Smooth muscle cell (in vitro differentiated cells): ENCODE results near the gene SRRM4. TPM values are rescaled to one million over a fixed set of nuclear protein-coding genes. Genes with fewer than 3 reads are reported as not detected.

ENCODE experiments used
- DNase-seq: peaks from one replicate; lab custom pipeline; 2025; ENCODE audit not compliant: unreplicated experiment; lab: John Stamatoyannopoulos, UW
- H2AFZ ChIP-seq: fragments of 200-600 bp; sonication (generic); 2 replicates; pipeline ENCODE4 v1.6.0; 2016; ENCODE audit warnings: antibody characterized with exemption, low read depth, mild to moderate bottlenecking
- H3F3A ChIP-seq: fragments of 200-600 bp; sonication (generic); 2 replicates; pipeline ENCODE4 v1.6.0; 2017; ENCODE audit warnings: antibody characterized with exemption, low read depth
- H3K27ac ChIP-seq: fragments of 200-600 bp; sonication (generic); 2 replicates; pipeline ENCODE4 v1.5.1; 2016; ENCODE audit warnings: low read depth, mild to moderate bottlenecking
- H3K27me3 ChIP-seq: fragments of 200-600 bp; sonication (generic); 2 replicates; pipeline ENCODE4 v1.6.1; 2016; ENCODE audit warnings: low read depth, mild to moderate bottlenecking
- H3K36me3 ChIP-seq: fragments of 200-600 bp; sonication (generic); 2 replicates; pipeline ENCODE4 v1.5.1; 2016; ENCODE audit warnings: low read depth
- H3K4me1 ChIP-seq: fragments of 200-600 bp; sonication (generic); 2 replicates; pipeline ENCODE4 v1.5.1; 2016; ENCODE audit warnings: low read depth
- H3K4me2 ChIP-seq: fragments of 200-600 bp; sonication (generic); 2 replicates; pipeline ENCODE4 v1.6.0; 2016; ENCODE audit warnings: mild to moderate bottlenecking
- H3K4me3 ChIP-seq: fragments of 200-600 bp; sonication (generic); 2 replicates; pipeline ENCODE4 v1.5.1; 2016; ENCODE audit warnings: mild to moderate bottlenecking
- H3K79me2 ChIP-seq: fragments of 200-600 bp; sonication (generic); 2 replicates; pipeline ENCODE4 v1.6.0; 2016; ENCODE audit warnings: low read depth, mild to moderate bottlenecking
- H3K9ac ChIP-seq: fragments of 200-600 bp; sonication (generic); 2 replicates; pipeline ENCODE4 v1.6.0; 2016; ENCODE audit warnings: low read depth
- H3K9me3 ChIP-seq: fragments of 200-600 bp; sonication (generic); replicated peaks from 2 replicates; pipeline ENCODE4 v1.5.1; 2016; ENCODE audit warnings: low read depth
- H4K20me1 ChIP-seq: fragments of 200-600 bp; sonication (generic); 2 replicates; pipeline ENCODE4 v1.6.0; 2016; ENCODE audit warnings: low read depth
- CTCF ChIP-seq: fragments of 200-600 bp; sonication (generic); IDR thresholded peaks from 2 replicates; pipeline ENCODE4 v1.5.1; 2017; ENCODE audit warnings: borderline replicate concordance, mild to moderate bottlenecking, antibody characterized with exemption; ENCODE audit not compliant: insufficient read depth, poor library complexity, severe bottlenecking
- WGBS: methylation state at CpG from one replicate; pipeline ENCODE4 v1.1.7; 2016; ENCODE audit warnings: low lambda C conversion rate; 5-methylcytosine and 5-hydroxymethylcytosine counted together
- polyA plus RNA-seq: library from polyadenylated mRNA; unstranded; fragments of >200 nt; fragmentation: Nextera tagmentation; extraction: Ambion mirVana; gene quantifications from 2 replicates; pipeline ENCODE4 v1.2.1, GENCODE V29; 2016
- total RNA-seq: library from RNA; depleted of rRNA; stranded (reverse); fragments of >200 nt; gene quantifications from 2 replicates; pipeline ENCODE4 v1.2.3, GENCODE V29; 2014

The SRRM4 gene
- total and polyA plus RNA-seq, 2 experiments from 2014 or later, result 0.04 TPM; not detected in 1

- H3K27me3 ChIP-seq, result no peaks in the 10 kb centered on the region
- no peaks in the 10 kb centered on the region for H3F3A ChIP-seq
- no peak overlapping the region for H3K4me3 ChIP-seq
- no peaks in the 10 kb centered on the region for H3K4me1 ChIP-seq
- no peaks in the 10 kb centered on the region for H4K20me1 ChIP-seq
- no peak overlapping the region for H2AFZ ChIP-seq
- H3K9ac ChIP-seq, result no peak overlapping the region
- DNase-seq, result no peak
- no peaks in the 10 kb centered on the region for H3K9me3 ChIP-seq
- H3K27ac ChIP-seq, result no peak overlapping the region
- no peak overlapping the region for H3K4me2 ChIP-seq
- no peak for TF ChIP-seq CTCF
- 92% methylated on average over 2 of the region's 3 CpGs for WGBS
- H3K36me3 ChIP-seq, result no peaks in the 10 kb centered on the region
- no peaks in the 10 kb centered on the region for H3K79me2 ChIP-seq
These were observed 133.0 kb downstream of the SRRM4 start for GRCh38 chr12:119114294-119114693.

DNA sequence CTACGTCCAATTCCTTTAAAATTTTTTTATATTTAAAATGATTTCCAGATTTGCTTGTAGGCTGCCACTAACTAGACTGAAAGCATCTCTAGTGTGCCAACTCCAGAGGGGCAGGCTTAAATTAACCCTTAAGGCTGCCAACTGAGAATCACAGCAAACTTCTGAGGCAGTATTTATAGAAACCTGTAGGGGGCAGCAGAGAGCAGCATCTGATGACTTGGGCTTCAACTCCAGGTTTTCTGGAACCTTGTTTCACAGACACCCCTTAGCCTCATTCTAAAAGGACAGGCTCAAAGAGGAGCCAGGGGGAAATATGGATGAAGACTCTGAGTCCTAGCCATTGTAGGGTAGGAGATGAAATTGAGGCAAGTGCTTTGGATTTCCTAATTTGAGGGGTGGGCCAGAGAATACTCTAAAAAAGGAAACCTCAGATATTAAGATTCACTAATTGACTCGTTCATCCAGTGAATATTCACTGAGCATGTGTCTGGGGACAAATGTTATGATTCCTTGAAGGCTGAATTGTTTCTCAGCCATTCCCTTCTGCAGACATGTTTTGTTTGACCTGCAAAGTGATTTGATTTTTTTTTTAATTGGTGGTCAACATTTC, 134.1 kb downstream of the SRRM4 start:
- Histone ChIP-seq H2AFZ (no peak overlapping the region), H3K4me1 (no peaks in the 10 kb centered on the region), H3K36me3 (no peaks in the 10 kb centered on the region), H3K79me2 (no peaks in the 10 kb centered on the region), H3K9ac (no peak overlapping the region), H3K27me3 (peaks cover 3% of the 10 kb centered on the region), H3K27ac (peak overlapping the region; percentile 42), H3K4me2 (no peak overlapping the region), H3F3A (no peaks in the 10 kb centered on the region), H3K9me3 (no peaks in the 10 kb centered on the region), H3K4me3 (no peak overlapping the region), H4K20me1 (no peaks in the 10 kb centered on the region)
- 45% methylated on average over 2 of the region's 2 CpGs for WGBS
- peak; percentile 1 for DNase-seq
- TF ChIP-seq CTCF, result peak; percentile 96

DNA sequence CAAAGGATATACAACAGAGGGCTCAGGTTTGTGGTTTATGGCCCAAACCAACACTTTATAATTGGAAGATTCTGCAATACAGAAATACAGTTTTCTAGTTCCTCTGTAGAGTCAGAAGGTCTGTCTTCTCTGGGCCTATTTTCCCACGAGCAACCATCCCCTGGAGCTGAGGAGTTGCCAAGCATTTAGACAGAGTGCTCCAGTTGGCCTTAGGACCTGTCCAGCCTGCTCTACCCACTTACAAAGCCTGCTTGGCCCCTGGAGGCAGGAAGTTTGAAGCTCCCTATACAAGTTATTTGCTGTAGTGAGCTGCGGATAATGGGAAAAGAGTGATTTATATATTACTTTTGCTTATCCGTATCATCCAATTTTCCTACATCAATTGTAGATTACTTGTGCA, 136.6 kb downstream of the SRRM4 start:
- Histone ChIP-seq H3K36me3 (no peaks in the 10 kb centered on the region), H3K27me3 (peaks cover 3% of the 10 kb centered on the region), H3K4me1 (no peaks in the 10 kb centered on the region), H3K79me2 (no peaks in the 10 kb centered on the region), H3F3A (no peaks in the 10 kb centered on the region), H2AFZ (no peak overlapping the region), H4K20me1 (no peaks in the 10 kb centered on the region), H3K4me3 (no peak overlapping the region), H3K4me2 (no peak overlapping the region), H3K9me3 (no peaks in the 10 kb centered on the region), H3K9ac (no peak overlapping the region), H3K27ac (no peak overlapping the region)
- TF ChIP-seq CTCF, result no peak
- 73% methylated on average over 3 of the region's 3 CpGs for WGBS
- no peak for DNase-seq

DNA sequence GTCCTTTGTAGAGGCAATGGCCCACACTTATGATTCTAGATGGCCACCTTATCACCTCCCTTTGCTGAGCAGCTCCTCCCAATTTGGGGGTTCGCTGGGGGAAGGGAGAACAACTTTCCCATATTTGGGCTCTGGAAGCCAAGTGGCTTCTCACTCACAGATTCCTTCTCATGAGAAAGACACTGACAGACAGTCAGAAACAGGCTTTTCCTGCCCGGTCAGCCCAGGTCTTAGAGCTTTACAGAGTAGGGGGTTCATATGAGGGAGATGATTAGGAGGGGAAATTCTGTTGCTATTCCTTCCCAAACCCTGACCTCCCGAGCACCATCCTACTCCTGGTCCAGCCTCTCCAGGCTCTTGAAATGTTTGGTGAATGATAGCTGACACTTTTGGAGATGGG, 137.3 kb downstream of the SRRM4 start:
- peaks cover 3% of the 10 kb centered on the region for H3K27me3 ChIP-seq
- no peak for TF ChIP-seq CTCF
- H2AFZ ChIP-seq, result no peak overlapping the region
- no peaks in the 10 kb centered on the region for H4K20me1 ChIP-seq
- H3K4me3 ChIP-seq, result no peak overlapping the region
- no peaks in the 10 kb centered on the region for H3K9me3 ChIP-seq
- no peaks in the 10 kb centered on the region for H3F3A ChIP-seq
- 61% methylated on average over 3 of the region's 3 CpGs for WGBS
- H3K4me2 ChIP-seq, result no peak overlapping the region
- H3K79me2 ChIP-seq, result no peaks in the 10 kb centered on the region
- no peaks in the 10 kb centered on the region for H3K36me3 ChIP-seq
- H3K4me1 ChIP-seq, result no peaks in the 10 kb centered on the region
- H3K27ac ChIP-seq, result no peak overlapping the region
- no peak overlapping the region for H3K9ac ChIP-seq
- no peak for DNase-seq
